ENCODE results near the gene CYP2W1.

The CYP2W1 gene

DNA sequence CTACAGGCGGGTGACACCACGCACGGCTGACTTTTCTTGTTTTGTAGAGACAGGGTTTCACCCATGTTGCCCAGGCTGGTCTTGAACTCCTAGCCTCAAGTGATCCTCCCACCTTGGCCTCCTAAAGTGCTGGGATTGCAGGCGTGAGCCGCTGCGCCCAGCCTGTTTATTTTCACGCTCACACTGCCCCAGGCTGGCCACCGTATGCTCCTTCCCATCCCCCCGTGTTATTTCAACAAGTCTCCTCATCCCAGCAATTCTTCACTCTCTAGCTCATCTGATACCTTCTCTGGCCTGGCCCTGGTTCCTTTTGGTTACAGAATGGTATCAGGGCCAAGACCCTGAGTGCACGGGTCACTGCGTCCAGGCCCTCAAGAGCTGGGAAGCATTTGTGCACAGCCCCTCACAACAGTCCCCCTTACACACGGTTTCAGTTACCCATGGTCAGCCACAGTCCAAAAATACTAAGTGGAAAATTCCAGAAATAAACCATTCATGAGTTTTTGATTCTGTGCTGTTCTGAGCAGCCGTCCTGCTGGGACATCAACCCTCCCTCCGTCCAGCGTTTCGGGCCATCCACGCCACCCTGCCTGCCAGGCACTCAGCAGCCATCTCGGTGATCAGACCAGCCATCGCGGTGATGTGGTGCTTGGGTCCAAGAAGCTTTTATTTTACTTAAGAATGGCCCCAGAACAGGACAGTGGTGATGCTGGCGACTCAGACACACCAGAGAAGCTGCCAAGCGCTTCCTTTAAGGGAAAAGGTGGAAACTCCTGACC lies 16.5 kb upstream of the CYP2W1 start:
- no peak for DNase-seq (ENCODE audit: extremely low read depth in 1 of 2, low read depth in 1 of 2)

DNA sequence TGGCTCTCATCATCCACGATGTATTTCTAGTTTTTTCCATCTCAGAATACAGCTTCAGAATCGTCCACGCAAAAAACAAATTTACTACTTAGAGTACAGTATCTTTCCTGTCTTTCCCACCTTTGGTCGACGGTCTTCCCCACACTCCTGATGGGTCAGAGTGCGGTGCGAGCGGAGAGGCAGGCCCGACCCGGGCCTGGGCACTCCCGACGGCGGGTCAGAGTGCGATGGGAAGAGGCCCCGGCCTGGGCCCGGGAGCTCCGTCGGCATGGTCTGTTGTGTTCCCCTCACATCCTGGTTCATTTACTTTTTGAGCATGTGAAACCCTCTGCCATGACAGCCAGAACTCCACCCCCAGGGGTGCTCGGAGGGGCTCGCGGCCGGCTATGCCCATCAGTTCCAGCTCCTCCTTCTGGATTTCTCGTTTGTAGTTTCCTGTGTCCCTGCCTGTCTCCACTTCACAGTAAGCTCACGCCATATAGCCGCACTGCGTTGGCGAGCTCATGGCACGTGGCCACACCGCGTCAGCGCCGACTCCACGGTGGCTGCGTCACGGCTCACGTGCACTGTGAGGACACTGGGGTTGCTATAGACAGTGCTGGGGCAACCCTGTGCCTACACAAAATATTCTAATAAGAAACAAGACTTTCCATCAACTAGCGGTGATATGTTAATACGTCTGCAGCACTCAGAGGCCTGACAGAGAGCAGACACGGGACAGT lies 15.5 kb upstream of the CYP2W1 start:
- no peak for DNase-seq (ENCODE audit: extremely low read depth in 1 of 2, low read depth in 1 of 2)

DNA sequence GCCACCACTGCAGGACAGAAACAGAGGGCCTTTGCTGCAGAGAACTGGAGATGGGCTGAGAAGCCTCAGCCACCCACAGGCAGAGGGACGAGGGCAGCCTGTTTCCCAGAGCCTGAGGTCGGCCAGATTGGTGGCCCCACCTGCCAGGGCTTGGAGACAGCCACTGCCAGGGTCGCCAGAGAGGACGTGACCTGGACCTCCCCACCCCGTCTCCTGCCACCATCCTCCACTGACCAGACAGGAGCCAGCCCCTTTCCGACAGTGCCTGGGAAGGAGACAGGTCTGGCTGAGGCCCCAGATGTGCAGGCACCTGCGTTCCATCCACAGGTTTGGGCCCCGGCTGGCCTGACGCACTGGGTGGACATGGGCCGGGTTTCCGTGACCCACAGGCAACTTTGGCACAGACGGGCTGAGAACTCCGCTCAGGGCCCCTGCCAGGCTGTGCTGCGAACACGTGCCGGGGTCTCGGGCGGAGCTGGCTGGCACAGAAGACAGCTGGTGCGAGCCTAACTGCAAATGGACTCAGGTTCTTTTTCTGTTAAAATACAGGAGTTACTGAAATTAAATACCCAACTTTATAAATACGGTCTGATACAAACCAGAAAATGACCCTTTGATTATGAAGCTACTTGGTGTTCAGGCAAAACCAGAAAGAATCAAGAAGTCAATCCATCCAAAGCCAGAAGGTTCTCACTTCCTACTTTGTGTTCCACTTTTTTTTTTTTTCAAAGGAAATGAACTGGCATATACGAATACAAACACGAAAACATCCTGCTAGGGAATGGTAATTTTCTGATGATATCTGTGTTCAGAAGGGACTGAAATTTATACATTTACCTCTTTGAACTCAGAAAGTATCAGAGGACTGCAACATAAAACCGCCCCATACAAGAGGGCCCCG lies 14.5 kb upstream of the CYP2W1 start:
- no peak for DNase-seq (ENCODE audit: extremely low read depth in 1 of 2, low read depth in 1 of 2)

- DNase-seq (ENCODE audit: extremely low read depth in 1 of 2, low read depth in 1 of 2), result no peak
Observed at GRCh38 chr7:969403-969802, 13.6 kb upstream of the CYP2W1 start.

DNA sequence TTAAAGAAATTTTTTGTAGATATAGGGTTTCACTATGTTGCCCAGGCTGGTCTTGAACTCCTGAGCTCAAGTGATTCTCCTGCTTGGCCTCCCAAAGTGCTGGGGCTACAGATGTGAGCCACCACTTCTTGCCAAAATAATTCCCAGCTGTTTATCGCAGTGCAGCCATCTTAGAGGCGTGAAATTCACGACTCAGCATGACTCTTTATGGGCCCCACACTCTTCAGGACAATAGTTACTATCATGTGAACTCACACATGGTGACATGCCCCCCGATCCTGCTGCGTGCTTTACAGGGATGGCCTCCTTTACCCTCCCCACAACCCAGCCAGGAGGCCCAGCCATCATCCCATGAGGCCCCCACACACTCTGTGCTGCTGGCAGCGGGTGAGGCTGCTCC lies 12.2 kb upstream of the CYP2W1 start:
- no peak for DNase-seq (ENCODE audit: extremely low read depth in 1 of 2, low read depth in 1 of 2)

DNA sequence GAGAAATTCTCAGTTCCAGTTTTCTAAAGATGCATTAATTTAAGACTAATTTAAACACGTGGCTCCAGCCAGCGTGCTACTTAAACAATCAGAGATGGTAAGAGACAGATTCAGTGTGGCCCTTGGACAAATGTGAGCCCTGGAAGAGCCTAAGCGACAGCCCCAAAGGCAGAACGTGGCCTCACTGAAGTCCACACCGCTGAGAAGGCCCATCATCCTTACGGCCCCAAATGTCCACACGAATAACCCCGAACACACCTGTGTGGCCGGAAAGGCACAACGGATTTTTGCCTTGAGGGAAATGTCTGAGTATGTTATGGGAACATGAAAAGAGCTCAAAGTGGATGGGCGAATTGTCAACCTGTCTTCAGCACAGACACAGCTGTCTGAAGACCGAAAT lies 10.9 kb upstream of the CYP2W1 start:
- no peak for DNase-seq (ENCODE audit: extremely low read depth in 1 of 2, low read depth in 1 of 2)

DNA sequence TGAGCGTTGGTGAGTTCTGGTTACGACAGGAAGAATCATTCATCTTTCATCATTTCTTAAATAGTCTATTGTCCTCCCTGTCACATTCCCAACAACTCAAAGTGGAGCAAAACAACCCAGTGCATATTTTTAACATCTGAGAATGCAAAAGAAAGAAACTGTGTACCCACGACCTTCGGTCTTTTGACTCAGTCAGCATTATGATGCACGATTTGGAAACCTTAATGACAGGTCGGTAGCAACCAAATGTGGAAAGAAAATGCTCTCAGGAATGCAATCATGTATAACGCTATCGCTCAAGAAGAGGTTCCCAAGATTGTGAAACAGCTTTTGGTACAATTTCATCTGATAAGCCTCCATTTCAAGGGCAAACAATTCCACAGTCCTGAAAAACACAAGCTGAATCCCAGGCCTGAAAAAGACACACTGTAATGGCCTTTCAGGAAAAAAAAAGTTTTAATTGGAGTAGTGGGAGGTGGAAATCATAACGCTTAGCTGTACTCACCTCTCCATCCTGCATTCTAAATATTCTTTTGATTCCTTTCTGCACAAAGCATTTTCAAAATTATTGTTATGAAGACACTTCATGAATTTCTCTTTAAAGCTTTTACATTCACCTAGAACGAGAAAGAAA lies 10.2 kb upstream of the CYP2W1 start:
- DNase-seq (ENCODE audit: extremely low read depth in 1 of 2, low read depth in 1 of 2), result no peak

GRCh38 chr7:973312-973711 lies 9.7 kb upstream of the CYP2W1 start:
- no peak for DNase-seq (ENCODE audit: extremely low read depth in 1 of 2, low read depth in 1 of 2)

DNA sequence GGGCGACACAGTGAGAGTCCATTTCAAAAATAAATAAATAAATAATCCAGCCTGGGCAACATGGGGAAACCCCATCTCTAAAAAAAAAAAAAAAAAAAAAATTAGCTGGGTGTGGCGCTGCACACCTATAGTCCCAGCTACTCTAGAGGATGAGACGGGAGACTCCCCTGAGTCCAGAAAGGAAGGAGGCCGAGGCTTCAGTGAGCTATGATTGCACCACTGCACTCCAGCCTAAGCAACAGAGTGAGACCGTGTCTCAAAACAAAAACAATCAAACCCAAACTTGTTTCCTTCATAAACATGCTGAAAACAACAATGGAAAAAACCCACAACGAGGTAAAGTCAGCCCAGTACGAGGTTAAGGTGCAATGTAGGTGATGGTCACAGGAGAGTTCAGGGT lies 8.8 kb upstream of the CYP2W1 start:
- no peak for DNase-seq (ENCODE audit: extremely low read depth in 1 of 2, low read depth in 1 of 2)

GRCh38 chr7:974820-975681 lies 7.9 kb upstream of the CYP2W1 start, which contains the start of gene COX19:
Gene COX19, minus strand, starts transcription at chr7:975549. Its CDS starts 40 bp downstream, at chr7:975509.
- DNase-seq (ENCODE audit: extremely low read depth in 1 of 2, low read depth in 1 of 2), result peak; percentile 77 to 86

DNA sequence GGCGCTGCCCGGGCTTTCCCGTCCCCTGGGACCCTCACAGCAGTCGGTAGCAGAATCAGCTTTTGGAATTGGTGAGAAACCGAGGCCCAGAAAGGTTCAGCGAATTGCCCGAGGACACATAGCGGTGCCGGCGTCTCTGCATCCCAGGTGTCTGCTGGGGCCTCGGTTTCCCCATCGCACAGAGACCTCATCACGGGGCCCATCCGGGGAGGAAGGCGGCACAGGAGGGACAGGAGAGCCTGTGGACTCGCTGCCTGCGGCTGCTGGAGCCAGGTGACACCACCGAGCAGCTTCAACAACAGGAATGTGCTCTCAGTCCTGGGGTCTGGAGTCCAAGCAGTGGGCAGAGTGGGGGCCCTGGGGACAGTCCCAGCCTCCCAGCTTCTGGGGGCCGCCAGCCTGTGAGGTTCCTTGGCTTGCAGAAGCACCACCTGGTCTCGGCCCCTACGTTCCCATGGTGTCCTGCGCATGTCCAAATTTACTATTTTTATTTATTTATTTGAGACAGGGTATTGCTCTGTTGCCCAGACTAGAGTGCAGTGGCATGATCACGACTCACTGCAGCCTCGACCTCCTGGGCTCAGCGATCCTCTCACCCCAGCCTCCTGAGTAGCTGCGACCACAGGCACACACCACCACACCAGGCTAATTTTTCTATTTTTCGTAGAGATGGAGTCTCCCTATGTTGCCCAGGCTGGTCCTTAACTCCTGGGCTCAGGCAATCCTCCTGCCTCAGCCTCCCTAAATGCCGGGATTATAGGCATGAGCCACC lies 7.1 kb upstream of the CYP2W1 start:
- no peak for DNase-seq (ENCODE audit: extremely low read depth in 1 of 2, low read depth in 1 of 2)

DNA sequence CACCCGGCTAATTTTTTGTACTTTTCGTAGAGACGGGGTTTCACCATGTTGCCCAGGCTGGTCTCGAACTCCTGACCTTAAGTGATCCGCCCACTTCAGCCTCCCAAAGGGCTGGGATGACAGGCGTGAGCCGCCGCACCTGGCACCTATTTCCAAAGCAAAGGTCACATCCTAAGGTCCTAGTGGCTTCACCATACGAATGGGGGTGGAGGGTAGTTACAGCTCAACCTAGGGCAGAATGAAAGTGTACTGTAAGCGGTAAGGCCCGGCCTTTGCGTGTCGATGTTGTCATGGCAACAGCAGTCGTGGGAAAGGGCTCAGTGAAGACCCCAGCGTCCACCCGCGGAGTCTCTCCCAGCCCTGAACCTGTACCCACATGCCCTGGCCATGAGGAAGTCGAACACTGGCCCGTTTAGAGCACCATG lies 6.1 kb upstream of the CYP2W1 start:
- DNase-seq (ENCODE audit: extremely low read depth in 1 of 2, low read depth in 1 of 2), result no peak

DNA sequence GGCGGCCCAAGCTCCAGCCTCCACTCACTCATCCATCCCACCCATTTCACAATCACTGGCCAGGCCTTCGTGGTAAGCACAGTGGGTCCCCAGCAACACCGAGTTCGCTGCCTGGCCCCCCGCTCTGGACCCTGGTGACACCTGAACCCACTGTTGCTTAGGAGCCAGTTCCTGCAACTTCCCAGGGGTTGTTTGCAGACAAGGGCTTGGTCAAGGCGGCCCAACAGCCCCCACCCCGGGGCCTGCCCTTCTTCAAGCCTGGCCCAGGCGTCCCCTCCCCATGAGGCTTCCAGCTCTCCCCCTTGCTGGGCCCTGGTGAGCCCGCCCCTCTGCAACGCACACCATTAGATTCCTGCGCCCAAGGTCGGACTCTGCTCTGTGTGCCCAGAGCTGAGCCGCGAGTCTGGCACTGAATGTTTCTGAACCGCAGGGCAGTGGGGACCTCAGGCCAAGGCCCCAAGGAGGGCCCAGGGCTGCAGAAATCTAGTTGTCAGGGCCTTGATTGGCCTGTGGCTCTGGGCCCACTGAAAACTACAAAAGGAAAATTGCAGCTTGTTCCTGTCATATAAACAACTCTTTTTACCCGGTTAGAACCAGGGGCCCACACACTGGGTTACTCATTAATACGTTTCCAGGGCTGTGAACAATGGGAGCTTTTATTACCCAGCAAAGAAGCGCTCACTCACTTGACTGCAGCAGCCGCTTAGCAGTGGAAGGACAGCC lies 5.5 kb upstream of the CYP2W1 start:
- no peak for DNase-seq (ENCODE audit: extremely low read depth in 1 of 2, low read depth in 1 of 2)

DNA sequence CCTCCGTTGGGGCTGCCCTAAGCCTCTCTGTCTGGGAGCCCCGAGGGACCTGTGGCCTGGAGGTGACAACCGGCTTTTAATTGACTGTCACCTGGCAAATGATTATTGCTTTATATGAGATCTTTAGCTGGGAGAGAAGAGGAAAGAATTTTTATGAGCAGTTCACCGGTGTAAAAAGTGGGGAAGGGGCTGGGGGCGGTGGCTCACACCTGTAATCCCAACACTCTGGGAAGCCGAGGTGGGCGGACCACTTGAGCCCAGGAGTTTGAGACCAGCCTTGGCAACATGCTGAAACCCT lies 5.0 kb upstream of the CYP2W1 start:
- no peak for DNase-seq (ENCODE audit: extremely low read depth in 1 of 2, low read depth in 1 of 2)

GRCh38 chr7:978416-979091 lies 4.4 kb upstream of the CYP2W1 start:
- DNase-seq (ENCODE audit: extremely low read depth in 1 of 2, low read depth in 1 of 2), result no peak

DNA sequence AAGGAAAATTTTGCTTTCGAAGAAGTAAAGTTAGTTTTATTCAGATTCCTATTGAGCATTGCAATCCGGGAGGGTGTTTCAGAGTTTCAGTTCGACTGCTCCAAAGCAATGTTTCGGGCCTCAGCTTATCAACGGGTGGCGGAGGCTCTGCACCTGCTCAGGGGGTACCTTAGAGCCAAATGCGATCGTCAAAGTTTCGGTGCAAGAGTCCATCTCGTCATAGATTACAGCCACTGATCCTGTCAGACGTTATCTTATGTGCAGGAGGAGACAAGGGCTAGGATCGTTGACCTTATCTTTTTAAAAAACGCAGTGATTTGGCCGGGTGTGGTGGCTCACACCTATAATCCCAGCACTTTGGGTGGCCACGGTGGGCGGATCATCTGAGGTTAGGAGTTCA lies 3.8 kb upstream of the CYP2W1 start:
- no peak for DNase-seq (ENCODE audit: extremely low read depth in 1 of 2, low read depth in 1 of 2)

DNA sequence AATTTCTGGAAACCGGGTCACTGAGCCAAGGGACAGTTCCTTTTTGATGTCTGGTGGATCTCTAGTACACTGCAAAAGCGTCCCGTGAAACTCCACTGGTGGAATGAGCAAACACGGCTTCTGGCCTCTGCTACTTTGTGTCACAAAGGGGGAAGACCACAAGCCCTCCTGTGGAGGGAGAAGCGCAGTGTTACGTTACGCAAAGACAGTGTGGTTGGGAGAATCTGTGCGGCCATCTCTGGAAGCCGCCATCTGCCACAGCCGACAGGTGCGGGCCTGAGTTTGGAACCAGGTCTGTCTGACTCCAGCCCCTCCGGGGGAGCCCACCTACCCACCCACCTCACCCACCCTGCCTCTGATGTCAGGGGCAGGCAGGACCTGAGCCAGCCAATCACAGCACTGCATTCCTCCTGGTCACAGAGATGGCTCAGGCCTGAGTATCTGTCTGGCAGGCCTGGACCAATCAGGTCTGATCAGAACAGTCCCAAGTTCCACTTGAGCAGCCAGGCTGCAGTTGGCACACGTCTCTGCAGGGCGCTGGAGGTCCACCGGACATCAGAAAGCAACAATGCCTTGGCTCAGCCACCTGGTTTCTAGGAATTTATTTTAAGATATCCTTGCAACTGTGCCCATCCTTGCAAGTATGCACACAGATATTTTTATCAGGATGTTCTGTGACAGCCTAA lies 3.0 kb upstream of the CYP2W1 start:
- DNase-seq (ENCODE audit: extremely low read depth in 1 of 2, low read depth in 1 of 2), result no peak
